Stimulated activated CD4-positive, alpha-beta T cell treated with anti-CD3 and anti-CD28 coated beads, Interleukin-1b, Interleukin-23, amount 100 ng/mL, for 48 hours (primary cell): ENCODE results near the gene RET.
A peak's percentile ranks its signal among the peaks of the same experiment; 100 is the strongest.
"Not testable (repeated sequence)": the region's sequence is repeated elsewhere in the genome, so short reads cannot be mapped to it uniquely, and the experiment has no call there.

Experiments used
- DNase-seq: peaks from one replicate; pipeline ENCODE4 v3.0.0-alpha.2; 2020

The RET gene

DNA sequence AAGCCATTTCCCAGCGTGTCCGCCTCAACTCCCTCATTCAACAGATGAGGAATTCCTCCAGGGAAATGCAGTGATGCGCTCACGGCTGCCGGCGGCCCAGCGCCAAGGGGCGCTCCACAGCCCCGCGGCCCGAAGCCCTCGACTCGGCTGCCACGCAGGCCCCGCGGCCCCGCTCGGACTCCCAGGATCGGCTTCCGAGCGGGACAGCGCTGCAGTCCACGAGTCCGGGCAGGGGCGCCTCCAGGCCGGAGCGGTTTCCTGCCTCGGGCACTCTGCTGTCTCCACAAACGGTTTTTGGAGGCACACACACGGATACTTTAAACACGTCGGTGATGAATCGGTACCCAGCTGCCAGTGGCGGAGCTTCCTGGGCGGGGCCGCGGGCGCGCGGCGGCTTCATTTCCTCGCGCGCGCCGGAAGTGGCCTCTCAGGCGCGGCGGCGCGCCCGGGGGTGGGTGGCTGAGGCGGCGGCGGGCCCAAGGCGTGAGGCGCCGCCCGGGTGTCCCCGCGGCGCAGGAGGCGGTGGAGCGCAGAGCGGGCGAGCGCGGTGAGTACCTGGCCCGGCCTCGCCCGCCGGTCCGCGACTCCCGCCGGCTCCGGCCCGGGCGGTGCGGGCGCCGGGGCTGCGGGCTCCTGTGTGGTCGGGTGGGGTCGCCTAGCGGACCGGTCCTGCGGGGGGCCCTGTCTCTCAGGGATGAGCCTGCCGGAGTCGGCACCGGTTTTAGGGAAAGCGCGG, 61.3 kb downstream of the RET start, which contains the start of gene CSGALNACT2:
Gene CSGALNACT2 (plus strand): TSS at position 425 of the 736 bp plus-strand sequence. CDS start 16,705 bp downstream, outside the sequence.
- DNase-seq: peak; percentile 84

DNA sequence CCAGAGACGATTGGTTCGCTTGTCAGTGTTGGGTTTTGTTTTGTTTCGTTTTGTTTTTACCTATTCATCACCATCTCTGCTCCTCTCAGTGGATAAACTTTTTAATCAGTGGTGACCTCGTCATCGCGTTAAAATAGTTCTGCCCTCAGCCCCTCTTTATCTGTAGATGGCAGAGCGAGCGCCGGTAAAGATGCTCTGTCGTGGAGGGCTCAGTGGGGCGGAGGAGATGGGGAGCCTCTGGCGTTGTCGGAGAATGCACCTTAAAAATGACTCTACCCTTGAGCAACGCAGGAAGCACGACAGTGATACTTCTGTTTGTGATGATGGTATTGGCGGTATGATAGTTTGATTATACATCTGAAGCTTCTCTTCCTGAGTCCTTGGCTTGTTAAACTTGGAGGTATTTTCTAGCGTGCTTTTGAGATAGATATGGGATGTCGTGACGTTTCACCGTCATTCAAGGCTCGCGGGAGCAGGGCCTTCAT, 61.9 kb downstream of the RET start:
- DNase-seq: peak; percentile 70

DNA sequence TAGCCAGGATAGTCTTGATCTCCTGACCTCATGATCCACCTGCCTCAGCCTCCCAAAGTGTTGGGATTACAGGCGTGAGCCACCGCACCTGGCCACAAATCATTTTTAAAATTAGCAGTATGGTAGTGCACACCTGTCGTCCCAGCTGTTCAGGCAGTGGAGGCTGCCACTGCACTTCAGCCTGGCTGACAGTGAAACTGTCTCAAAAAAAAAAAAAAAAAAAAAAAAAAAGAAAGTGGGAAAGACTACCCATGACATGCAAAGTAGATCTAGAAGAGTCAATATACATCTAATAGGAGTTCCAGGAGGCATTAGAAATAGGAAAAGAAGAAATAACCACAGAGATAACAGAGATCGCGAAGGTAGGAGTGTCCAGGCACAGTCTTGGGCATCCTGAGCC, 64.6 kb downstream of the RET start:
- no peak for DNase-seq

DNA sequence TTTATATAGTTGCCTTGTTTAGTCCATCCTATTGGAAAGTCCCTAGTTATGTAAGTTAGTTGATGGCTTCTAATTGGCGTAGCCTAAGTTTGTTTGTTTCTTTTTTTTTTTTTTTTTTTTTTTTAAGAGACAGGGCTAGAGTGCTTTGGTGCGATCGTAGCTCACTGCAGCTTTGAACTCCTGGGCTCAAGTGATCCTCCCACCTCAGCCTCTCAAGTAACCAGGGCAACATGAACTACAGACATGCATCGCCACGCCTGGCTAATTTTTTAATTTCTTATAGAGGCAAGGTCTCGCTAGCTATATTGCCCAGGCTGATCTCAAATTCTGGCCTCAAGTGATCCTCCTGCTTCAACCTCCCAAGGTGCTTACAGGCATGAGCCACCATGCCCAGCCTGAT, 68.4 kb downstream of the RET start:
- no peak for DNase-seq

DNA sequence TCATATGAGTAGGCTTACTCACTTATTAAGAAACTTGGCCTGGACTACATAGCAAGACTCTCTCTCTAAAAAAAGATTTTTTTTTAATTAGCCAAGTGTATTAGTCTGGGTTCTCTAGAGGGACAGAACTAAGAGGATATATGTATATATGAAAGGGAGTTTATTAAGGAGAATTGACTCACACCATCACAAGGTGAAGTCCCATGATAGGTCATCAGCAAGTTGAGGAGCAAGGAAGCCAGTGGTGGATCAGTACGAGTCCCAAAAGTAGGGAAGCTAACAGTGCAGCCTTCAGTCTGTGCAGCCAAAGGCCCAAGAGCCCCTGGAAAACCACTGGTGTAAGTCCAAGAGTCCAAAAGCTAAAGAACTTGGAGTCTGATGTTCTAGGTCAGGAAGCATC, 69.1 kb downstream of the RET start:
- not testable (repeated sequence) for DNase-seq

DNA sequence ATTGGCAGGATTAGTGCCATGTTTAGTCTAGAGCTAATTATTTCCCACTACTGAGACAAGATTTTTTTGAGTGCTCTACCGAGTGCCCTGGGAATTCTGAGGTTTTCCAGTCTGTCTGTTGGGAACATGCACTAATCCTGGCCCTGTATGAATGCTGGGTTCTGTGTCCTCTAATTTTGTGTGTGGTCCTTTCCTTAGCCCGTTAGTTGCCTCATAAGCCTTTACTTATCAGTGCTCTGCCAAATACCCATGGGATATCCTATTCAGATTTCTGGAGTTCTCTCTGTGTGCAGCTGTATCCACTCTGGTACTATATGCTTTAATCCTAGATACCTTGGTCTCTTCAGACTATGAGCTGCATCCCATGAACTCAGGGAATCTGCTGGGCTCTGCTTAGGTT, 74.5 kb downstream of the RET start:
- DNase-seq: no peak

DNA sequence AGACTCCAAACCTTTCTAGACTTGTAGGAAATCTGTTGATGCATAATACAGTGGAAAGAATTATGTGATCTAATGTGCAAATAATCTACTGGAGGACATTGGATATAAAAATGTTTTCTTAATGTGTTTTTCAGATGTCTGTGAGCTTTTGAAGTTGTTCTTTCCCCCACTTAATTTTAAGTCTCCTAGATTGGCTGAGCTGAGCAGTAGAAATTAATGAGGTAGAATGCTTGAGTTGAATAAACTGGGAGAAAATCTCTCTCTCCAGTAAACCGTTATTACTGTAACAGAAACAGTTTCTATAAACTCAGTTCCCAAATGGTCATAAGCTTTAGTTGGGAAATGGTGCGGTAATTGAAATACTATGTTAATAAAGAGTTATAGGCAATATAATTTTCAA, 77.0 kb downstream of the RET start:
- no peak for DNase-seq

DNA sequence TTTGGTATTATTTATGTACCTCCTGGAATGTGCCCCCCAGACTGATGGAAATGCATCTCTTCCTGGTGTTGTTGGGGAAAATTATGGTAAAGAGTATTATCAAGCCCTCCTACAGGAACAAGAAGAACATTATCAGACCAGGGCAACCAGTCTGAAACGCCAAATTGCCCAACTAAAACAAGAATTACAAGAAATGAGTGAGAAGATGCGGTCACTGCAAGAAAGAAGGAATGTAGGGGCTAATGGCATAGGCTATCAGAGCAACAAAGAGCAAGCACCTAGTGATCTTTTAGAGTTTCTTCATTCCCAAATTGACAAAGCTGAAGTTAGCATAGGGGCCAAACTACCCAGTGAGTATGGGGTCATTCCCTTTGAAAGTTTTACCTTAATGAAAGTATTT, 78.4 kb downstream of the RET start:
- no peak for DNase-seq

DNA sequence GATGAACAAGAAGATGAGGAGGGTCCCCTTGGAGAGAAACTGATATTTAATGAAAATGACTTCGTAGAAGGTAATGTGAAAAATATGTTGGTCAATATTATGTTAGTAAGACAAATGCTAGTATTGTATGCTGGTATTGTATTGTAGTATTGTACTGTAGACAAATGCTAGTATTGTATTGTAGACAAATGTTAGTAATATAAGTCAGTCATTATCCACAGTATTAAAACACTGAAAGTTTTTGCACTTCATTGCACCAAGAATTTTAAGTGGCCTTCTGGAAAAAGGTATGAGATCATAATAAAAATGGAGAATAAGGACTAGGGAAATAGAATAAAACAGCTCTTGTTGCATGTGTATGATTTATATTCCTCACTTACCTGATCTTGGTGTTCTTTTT, 78.9 kb downstream of the RET start:
- DNase-seq: no peak

DNA sequence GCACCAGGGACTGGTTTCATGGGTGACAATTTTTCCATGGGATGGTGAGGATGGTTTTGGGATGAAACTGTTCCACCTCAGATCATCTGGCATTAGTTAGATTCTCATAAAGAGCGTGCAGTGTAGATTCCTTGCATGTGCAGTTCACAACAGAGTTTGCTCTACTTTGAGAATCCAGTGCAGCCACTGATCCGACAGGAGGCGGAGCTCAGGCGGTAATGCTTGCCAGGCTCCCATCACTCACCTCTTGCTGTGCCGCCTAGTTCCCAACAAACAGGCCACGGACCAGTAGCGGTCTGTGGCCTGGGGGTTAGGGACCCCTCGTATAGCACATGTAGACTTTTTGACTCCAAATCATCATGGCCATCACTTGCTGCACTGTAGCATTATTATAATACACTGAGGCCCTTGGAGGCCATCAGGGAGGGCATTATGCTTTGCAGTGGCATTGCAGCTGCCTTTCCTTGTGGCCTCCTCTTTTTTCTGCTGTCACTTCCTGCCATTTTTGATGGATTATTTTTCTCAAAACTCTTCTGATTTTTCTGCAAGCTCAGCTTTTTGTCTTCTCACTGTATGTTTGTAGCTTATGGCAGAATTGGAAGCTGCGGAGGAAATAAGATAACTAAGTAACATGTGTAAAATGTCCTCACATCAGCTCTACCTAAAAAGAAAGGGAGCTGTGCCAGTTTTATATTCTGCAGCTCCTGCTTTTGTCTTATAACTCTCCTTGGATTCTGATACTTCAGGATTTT, 79.9 kb downstream of the RET start:
- no peak for DNase-seq

DNA sequence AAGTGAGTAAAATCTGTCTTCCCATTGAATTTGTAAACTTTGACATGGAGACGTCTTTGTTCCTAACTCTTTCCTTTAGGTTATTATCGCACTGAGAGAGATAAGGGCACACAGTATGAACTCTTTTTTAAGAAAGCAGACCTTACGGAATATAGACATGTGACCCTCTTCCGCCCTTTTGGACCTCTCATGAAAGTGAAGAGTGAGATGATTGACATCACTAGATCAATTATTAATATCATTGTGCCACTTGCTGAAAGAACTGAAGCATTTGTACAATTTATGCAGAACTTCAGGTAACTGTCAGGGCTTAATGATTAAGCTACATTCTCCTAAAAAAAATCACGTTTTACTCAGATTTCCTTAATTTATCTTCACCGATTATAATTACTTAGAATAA, 81.8 kb downstream of the RET start:
- no peak for DNase-seq

DNA sequence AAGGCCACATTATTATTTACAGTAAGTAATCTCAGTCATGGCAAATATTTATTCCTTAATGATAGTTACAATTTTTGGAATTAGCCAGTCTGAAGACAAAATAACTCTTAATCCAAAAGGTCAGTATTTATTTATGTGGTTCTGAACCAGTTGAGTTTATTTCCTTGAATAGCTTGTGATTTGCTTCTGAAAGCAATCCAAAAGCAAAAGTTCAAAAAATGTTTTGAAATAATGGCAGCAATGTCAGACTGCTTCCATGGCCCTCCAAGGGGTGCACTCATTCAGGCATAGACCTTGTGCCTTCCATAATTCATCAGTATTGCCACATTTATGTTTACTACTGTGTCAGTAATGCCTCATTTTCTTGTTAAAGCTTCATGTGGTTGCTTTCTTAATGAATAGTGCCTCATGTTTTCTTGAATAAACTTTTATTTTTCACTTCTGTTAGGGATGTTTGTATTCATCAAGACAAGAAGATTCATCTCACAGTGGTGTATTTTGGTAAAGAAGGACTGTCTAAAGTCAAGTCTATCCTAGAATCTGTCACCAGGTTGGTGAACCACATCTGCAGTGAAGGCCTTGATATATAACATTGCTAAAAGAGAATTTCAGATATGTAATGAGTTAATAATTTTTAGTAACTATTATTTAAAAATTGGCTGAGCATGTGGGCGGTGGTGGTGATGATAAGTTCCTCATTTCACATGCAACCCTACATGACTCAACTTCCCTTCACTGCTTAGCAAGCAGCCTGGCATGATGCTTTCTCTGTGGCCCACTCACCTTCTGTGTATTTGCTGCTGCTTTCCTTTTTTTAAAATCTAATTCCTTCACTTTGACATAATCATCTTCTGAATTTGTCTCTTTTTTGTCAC, 83.4 kb downstream of the RET start:
- peak; percentile 60 for DNase-seq

DNA sequence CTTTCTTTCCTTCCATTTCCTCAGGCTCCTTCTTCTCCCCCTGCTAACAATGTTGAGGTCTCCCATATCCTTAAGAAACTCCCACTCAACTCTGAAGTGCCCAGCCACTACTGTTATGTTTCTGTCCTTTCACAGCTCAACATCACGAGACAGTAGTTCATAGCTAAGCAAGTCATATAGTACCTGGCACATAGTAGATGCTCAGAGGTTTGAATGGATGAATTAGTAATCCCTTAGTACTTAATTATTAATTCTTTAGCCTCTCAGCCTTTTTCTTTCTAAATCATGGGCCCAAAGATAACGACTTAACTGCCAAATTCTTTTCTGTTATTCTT, 84.0 kb downstream of the RET start:
- DNase-seq: no peak

DNA sequence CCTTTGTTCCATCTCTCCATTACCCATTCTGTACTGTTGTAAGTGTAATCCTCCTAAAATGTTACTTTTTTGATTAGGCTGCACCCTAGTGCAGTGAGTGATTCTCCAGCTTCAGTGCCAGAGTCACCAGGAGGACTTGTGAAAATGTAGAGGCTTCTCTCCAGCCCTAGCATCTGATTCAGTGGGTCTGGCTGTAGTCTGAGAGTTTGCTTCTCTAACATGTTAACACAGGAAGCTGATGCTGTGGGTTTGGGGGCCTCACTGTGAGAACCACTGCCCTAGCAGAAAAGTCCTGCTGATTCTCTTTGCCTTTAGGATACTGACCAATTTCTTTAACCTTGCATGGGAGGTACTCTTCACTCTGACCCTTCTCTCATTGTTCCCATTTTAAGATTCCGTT, 85.7 kb downstream of the RET start:
- no peak for DNase-seq

DNA sequence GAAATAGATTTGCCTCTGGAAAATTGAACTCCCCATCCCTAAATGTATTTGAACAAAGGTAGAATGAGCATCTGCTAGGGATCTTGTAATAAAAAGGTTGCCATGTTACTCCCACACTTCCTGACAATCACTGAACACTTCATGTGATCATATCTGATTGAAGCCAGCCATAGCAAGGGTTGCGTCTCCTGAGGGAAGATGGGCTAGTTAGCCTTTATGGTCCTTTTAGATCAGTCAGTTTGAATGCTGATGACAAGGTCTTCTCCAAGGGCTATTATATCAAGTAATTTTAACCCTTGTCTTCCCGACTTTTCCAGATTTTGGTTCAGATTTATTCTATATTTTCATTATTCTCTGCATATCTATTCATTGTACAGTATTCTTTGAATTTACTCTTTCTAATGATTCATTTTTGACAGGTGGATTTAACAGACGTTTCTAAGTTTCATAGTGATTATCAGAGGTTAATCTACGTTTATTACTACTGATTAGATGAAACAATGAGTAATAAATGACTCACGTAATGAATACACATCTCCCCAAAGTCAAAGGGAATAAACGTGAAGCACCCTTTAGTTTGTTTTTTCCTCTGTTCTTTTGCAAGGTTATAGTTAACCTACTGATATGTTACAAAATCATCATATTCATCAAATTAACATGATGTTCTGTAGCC, 89.5 kb downstream of the RET start:
- no peak for DNase-seq

DNA sequence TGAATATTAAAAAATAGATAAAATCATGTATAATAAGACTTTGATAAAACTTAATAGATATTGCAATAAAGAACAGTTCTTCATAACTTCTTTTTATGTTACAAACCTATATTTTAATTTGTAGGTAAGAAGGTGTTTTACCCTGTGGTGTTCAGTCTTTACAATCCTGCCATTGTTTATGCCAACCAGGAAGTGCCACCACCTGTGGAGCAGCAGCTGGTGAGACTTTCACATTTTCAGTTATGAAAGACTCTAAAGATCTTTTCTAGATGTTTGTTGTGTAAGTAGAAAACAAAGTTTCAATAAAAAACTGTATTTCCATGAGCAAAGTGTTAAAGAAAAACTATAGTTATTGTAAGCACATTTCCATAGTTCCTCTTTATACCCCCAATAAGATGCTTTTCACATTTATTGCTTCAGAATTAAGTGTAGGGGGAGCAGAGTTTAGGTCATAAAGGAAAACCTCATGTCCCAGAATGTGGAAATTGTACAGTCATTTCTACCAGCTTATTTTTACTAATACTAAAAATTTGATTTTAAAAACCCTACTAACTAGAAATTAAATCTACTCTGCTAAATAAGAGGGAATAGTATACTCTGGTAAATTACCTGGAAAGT, 90.1 kb downstream of the RET start:
- DNase-seq: no peak

DNA sequence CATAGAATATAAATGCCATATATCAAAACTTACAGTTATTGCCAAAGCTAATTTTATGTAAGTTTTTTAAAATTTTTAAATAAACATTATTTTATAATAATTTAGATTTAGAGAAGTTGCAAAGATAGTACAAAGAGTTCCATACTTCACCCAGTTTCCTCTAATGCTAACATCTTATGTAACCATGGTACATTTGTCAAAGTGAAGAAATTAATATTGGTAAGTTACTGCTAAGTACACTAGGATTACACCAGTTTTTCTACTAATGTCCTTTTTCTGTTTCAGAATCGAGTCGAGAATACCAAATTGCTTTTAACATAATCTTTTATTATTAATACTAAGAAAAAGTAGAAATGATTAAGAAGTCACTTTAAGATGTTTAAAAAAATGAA, 90.6 kb downstream of the RET start:
- DNase-seq: no peak

DNA sequence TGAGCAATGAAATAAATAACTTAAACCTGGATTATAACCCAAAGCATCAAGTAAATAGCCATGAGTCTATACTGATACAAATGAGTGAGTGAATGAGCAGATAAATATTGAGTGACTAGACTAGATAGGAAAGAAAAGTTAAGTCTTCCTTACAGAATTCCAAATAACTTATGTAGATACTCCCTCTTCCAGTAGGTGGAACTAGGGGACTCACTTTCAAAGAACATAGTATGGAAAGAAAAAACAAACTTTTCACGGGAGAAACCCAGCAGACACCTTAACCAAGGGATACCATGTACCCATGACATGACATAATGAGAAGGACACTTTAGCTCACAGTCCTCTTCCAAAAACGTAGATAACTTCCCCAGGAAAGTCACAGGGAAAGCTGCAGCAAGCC, 93.6 kb downstream of the RET start:
- DNase-seq: no peak

DNA sequence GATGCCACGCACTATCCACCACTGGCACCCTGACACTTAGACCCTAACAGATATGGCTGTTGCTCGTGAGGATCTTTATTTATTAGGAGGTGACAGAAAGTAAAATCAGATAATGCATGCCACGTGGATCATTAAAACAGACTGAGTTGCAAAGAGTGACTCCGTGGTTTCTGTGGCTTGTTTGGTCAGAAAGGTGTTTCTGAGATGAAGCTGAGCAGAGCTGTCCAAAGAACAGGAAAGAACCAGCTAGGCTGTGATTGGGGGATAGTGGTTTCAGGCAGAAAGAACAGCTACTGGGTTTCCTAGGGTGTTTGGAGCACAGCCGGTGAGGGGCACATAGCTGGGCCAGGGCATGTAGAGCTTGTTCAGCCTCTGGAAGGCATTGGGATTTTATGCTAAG, 95.8 kb downstream of the RET start:
- DNase-seq: no peak

DNA sequence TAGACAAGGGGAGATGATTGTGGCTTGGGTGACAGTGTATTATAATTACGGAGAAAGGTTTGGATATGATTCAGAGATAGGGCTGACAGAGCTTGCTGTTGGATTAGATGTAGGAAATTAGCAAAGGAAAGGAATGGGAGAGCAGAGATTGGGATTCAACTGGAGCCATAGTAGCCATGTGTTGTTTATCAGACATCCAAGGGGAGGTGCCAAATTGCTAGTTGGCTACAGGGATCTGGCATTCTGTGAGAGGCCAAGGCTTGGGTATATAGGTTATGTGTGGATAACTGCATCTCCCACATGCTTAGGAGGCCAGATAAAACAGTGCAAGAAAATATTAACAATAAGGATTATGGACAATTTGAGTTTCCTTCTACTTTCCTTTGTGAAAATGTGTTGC, 96.3 kb downstream of the RET start:
- no peak for DNase-seq

DNA sequence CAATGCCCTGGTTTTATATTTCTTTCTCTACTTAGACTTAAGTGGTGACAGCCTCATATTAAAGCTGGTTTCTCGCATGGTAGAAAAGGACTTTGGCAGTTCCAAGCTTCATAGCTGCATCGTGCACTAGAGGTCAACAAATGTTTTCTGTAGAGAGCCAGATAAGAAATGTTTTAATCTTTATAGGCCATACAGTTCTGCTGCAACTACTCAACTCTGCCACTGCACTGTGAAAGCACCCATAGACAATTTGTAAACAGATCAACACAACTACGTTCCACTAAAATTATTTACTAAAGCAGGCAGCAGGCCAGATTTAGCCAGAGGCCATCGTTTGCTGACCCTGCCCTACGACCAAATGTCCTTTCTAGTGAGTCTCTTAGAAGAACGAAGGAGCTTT, 98.1 kb downstream of the RET start:
- DNase-seq: no peak

DNA sequence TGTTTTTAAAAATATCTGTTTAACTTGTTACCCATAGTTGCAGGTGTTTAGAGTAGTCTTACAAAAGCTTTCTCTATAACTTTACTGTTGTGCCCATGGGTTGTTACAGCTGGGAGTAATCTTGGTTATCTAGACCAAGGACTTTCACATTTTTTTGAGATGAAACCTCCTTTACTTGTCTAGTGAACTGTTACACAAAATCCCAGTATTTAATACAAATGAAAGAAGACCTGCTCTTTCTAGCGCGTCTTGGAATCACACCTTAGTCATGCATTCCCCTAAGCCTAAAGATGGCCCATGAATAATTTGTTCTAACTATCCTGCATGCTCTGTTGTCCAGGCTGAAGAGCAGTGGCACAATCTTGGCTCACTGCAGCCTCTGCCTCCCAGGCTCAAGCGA, 99.4 kb downstream of the RET start:
- DNase-seq: no peak

DNA sequence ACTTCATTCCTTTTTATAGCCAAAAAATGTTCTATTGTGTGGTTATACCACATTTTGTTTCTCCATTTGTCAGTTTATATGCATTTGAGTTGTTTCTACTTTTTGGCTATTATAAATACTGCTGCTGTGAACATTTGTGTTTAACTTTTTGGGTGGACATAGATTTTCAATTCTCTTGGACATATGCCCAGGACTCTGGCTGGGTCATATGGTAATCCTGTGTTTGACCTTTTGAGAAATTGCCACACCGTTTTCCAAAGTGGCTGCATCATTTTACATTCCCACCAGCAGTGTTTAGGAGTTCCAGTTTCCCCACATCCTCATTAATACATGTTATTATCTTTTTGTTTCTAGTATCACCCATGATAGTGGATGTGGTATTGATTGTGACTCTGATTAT, 100.7 kb downstream of the RET start:
- no peak for DNase-seq
